Fibroblast of skin of left biceps (primary cell): ENCODE measurements around the gene OR1L8.

Source experiments
- DNase-seq, 2 experiments: peaks; one replicate each; pipeline ENCODE4 v3.0.0-alpha.2; 2013; ENCODE audit warnings: low read depth in 2 of 2

Gene OR1L8

GRCh38 chr9:122518226-122518625 lies 65.0 kb downstream of the OR1L8 start:
- no peak for DNase-seq
